Measurements from ENCODE around the gene KASH5. TPM values are rescaled to one million over a fixed set of nuclear protein-coding genes. Genes with fewer than 3 reads are reported as not detected.

KASH5 gene
- polyA plus RNA-seq, 6 donors from 2014 or later, result not detected

- Mint-ChIP-seq H3K27ac (peak overlapping the region; percentile 2 to 97 (median 90)), H3K27me3 (no peaks in the 10 kb centered on the region), H3K4me1 (peaks cover 30 to 56% (median 42%) of the 10 kb centered on the region in 3 donors), H3K36me3 (no peaks in the 10 kb centered on the region), H3K9me3 (no peaks in the 10 kb centered on the region), H3K4me3 (peak overlapping the region in 6 of 8 donors; percentile 18 to 79 (median 37))
- peak; percentile 70 for DNase-seq
- ATAC-seq (ENCODE audit: low read depth in 2 of 2), result peak; percentile 54 to 69
Measured at GRCh38 chr19:49391581-49392399, 3.7 kb downstream of the KASH5 start.

GRCh38 chr19:49393881-49394280 is 5.8 kb downstream of the KASH5 start:
- H3K27ac Mint-ChIP-seq, result peak overlapping the region in 1 of 6 donors; percentile 61
- no peak for DNase-seq

GRCh38 chr19:49395581-49396407 is 7.7 kb downstream of the KASH5 start:
- DNase-seq, result no peak
- Mint-ChIP-seq H3K27me3 (peaks cover 0 to 11% (median 3%) of the 10 kb centered on the region in 3 donors), H3K9me3 (no peaks in the 10 kb centered on the region), H3K4me1 (peaks cover 9 to 33% (median 16%) of the 10 kb centered on the region in 3 donors), H3K36me3 (no peaks in the 10 kb centered on the region), H3K27ac (no peak overlapping the region), H3K4me3 (peak overlapping the region in 1 of 8 donors; percentile 70)
- no peak for ATAC-seq (ENCODE audit: low read depth in 2 of 2)

More at GRCh38 chr19:49393881-49394280, 5.8 kb downstream of the KASH5 start:
- ATAC-seq (ENCODE audit: low read depth in 2 of 2), result no peak
- H3K4me3 Mint-ChIP-seq, result no peak overlapping the region
- no peaks in the 10 kb centered on the region for H3K9me3 Mint-ChIP-seq
- peaks cover 0 to 11% (median 3%) of the 10 kb centered on the region in 3 donors for H3K27me3 Mint-ChIP-seq
- peaks cover 19 to 51% (median 25%) of the 10 kb centered on the region in 3 donors for H3K4me1 Mint-ChIP-seq
- H3K36me3 Mint-ChIP-seq, result no peaks in the 10 kb centered on the region

- DNase-seq (no peak), ATAC-seq (ENCODE audit: low read depth in 2 of 2) (no peak)
- H3K27me3 Mint-ChIP-seq, result peaks cover 0 to 11% (median 3%) of the 10 kb centered on the region in 3 donors
- no peaks in the 10 kb centered on the region for H3K9me3 Mint-ChIP-seq
- no peaks in the 10 kb centered on the region for H3K36me3 Mint-ChIP-seq
- H3K4me1 Mint-ChIP-seq, result peaks cover 3 to 23% (median 8%) of the 10 kb centered on the region in 3 donors
- H3K27ac Mint-ChIP-seq, result no peak overlapping the region
- H3K4me3 Mint-ChIP-seq, result no peak overlapping the region
Measured at GRCh38 chr19:49396738-49397505, 8.9 kb downstream of the KASH5 start.

GRCh38 chr19:49398001-49398615 is 10.1 kb downstream of the KASH5 start:
- DNase-seq (no peak), ATAC-seq (ENCODE audit: low read depth in 2 of 2) (no peak)
- Mint-ChIP-seq H3K4me3 (no peak overlapping the region), H3K9me3 (no peaks in the 10 kb centered on the region), H3K27ac (peak overlapping the region in 3 of 6 donors; percentile 36 to 74 (median 64)), H3K36me3 (no peaks in the 10 kb centered on the region), H3K4me1 (peaks cover 4 to 25% (median 11%) of the 10 kb centered on the region in 3 donors), H3K27me3 (peaks cover 0 to 11% (median 3%) of the 10 kb centered on the region in 3 donors)

- Mint-ChIP-seq H3K27ac (no peak overlapping the region), H3K4me1 (peaks cover 10 to 33% (median 19%) of the 10 kb centered on the region in 3 donors), H3K9me3 (no peaks in the 10 kb centered on the region), H3K36me3 (no peaks in the 10 kb centered on the region), H3K27me3 (peaks cover 0 to 11% (median 3%) of the 10 kb centered on the region in 3 donors), H3K4me3 (peak overlapping the region in 1 of 8 donors; percentile 30)
- ATAC-seq (ENCODE audit: low read depth in 2 of 2), result no peak
- no peak for DNase-seq
Measured at GRCh38 chr19:49398931-49399330, 10.9 kb downstream of the KASH5 start.

GRCh38 chr19:49400029-49400428 is 12.0 kb downstream of the KASH5 start:
- Mint-ChIP-seq H3K4me3 (no peak overlapping the region), H3K27ac (no peak overlapping the region), H3K36me3 (no peaks in the 10 kb centered on the region), H3K4me1 (peaks cover 11 to 39% (median 25%) of the 10 kb centered on the region in 3 donors), H3K9me3 (no peaks in the 10 kb centered on the region), H3K27me3 (peaks cover 0 to 11% (median 3%) of the 10 kb centered on the region in 3 donors)
- ATAC-seq (ENCODE audit: low read depth in 2 of 2) (no peak), DNase-seq (no peak)

- Mint-ChIP-seq H3K4me3 (peak overlapping the region in 6 of 8 donors; percentile 20 to 75 (median 60)), H3K4me1 (peaks cover 23 to 39% (median 39%) of the 10 kb centered on the region in 3 donors), H3K9me3 (no peaks in the 10 kb centered on the region), H3K36me3 (no peaks in the 10 kb centered on the region), H3K27me3 (peaks cover 0 to 3% (median 2%) of the 10 kb centered on the region in 3 donors), H3K27ac (peak overlapping the region in 5 of 6 donors; percentile 25 to 94 (median 91))
- DNase-seq, result peak; percentile 32
- peak; percentile 82 to 86 for ATAC-seq (ENCODE audit: low read depth in 2 of 2)
Measured at GRCh38 chr19:49403404-49404187, 15.5 kb downstream of the KASH5 start.

- Mint-ChIP-seq H3K36me3 (no peaks in the 10 kb centered on the region), H3K27me3 (no peaks in the 10 kb centered on the region), H3K27ac (peak overlapping the region in 1 of 6 donors; percentile 28), H3K4me1 (peaks cover 47 to 69% (median 68%) of the 10 kb centered on the region in 3 donors), H3K9me3 (peaks cover 0 to 1% (median 0%) of the 10 kb centered on the region in 7 donors), H3K4me3 (no peak overlapping the region)
- DNase-seq (no peak), ATAC-seq (ENCODE audit: low read depth in 2 of 2) (no peak)
Measured at GRCh38 chr19:49407079-49407478, 19.0 kb downstream of the KASH5 start.

GRCh38 chr19:49407482-49408015 is 19.5 kb downstream of the KASH5 start:
- H3K4me1 Mint-ChIP-seq, result peaks cover 52 to 71% (median 67%) of the 10 kb centered on the region in 3 donors

GRCh38 chr19:49408816-49409440 is 20.9 kb downstream of the KASH5 start:
- DNase-seq (no peak), ATAC-seq (ENCODE audit: low read depth in 2 of 2) (no peak)
- peak overlapping the region in 7 of 8 donors; percentile 30 to 93 (median 81) for H3K4me3 Mint-ChIP-seq
- peaks cover 0 to 1% (median 0%) of the 10 kb centered on the region in 7 donors for H3K9me3 Mint-ChIP-seq
- H3K27ac Mint-ChIP-seq, result peak overlapping the region in 5 of 6 donors; percentile 71 to 92 (median 77)
- H3K36me3 Mint-ChIP-seq, result no peaks in the 10 kb centered on the region
- no peaks in the 10 kb centered on the region for H3K27me3 Mint-ChIP-seq
- peaks cover 42 to 67% (median 54%) of the 10 kb centered on the region in 3 donors for H3K4me1 Mint-ChIP-seq

More at GRCh38 chr19:49407482-49408015, 19.5 kb downstream of the KASH5 start:
- H3K27me3 Mint-ChIP-seq, result no peaks in the 10 kb centered on the region
- DNase-seq (no peak), ATAC-seq (ENCODE audit: low read depth in 2 of 2) (no peak)
- no peaks in the 10 kb centered on the region for H3K36me3 Mint-ChIP-seq
- no peak overlapping the region for H3K4me3 Mint-ChIP-seq
- peak overlapping the region in 2 of 6 donors; percentile 28 to 85 for H3K27ac Mint-ChIP-seq
- H3K9me3 Mint-ChIP-seq, result peaks cover 0 to 1% (median 0%) of the 10 kb centered on the region in 7 donors

All from naive B cell (primary cell).